ENCODE data around the gene NUCKS1. TPM values are rescaled to one million over a fixed set of nuclear protein-coding genes. Genes with fewer than 3 reads are reported as not detected.

The NUCKS1 gene
- total and polyA plus RNA-seq, 2 donors from 2014 or later = 101 to 182 TPM

DNA sequence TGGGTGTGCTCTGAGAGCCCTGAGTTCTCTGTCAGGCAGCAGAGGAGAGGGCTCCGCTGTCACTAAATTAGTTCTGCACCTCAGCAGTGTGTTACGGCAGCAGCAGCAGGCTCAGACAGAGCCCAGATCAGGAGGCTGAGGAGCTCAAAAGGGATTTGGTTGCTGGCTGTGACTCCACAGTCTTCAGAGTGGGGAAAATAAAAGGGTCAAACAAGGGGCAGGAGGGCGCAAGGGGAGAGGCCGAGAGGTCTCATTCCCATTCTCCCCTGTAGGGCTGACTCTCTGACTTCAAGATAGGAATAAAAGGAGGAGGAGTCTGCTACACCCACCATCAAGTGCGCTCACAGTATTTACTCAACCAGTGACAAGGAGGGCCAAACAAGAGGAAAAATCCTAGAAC lies 60.5 kb downstream of the NUCKS1 start:
- H3K9ac ChIP-seq (ENCODE audit: low read length in 3 of 3) = no peak overlapping the region
- intact Hi-C loops (cut with DNase I) = no loop called here
- no peak for DNase-seq
- no peaks in the 10 kb centered on the region for H3K9me3 ChIP-seq (ENCODE audit: control insufficient read depth in 2 of 3, insufficient read depth in 1 of 3, low read length in 3 of 3)
- no peaks in the 10 kb centered on the region for H3K4me1 ChIP-seq (ENCODE audit: control insufficient read depth in 2 of 3, insufficient read depth in 2 of 3, low read depth in 1 of 3, low read length in 3 of 3)
- H3K27me3 ChIP-seq (ENCODE audit: control insufficient read depth, insufficient read depth, low read length) = no peaks in the 10 kb centered on the region
- H3K4me3 ChIP-seq (ENCODE audit: low read length in 3 of 3) = no peak overlapping the region
- TF ChIP-seq, protein P1, sequence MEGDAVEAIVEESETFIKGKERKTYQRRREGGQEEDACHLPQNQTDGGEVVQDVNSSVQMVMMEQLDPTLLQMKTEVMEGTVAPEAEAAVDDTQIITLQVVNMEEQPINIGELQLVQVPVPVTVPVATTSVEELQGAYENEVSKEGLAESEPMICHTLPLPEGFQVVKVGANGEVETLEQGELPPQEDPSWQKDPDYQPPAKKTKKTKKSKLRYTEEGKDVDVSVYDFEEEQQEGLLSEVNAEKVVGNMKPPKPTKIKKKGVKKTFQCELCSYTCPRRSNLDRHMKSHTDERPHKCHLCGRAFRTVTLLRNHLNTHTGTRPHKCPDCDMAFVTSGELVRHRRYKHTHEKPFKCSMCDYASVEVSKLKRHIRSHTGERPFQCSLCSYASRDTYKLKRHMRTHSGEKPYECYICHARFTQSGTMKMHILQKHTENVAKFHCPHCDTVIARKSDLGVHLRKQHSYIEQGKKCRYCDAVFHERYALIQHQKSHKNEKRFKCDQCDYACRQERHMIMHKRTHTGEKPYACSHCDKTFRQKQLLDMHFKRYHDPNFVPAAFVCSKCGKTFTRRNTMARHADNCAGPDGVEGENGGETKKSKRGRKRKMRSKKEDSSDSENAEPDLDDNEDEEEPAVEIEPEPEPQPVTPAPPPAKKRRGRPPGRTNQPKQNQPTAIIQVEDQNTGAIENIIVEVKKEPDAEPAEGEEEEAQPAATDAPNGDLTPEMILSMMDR (IDR thresholded peaks at IDR 0.05; ENCODE audit: borderline replicate concordance, extremely low read depth, insufficient read depth) = no peak
- no peaks in the 10 kb centered on the region for H3K36me3 ChIP-seq (ENCODE audit: control insufficient read depth in 2 of 3, insufficient read depth in 3 of 3, low read length in 3 of 3)
- no peak for FAIRE-seq
- H3K27ac ChIP-seq (ENCODE audit: low read depth in 2 of 2, low read length in 2 of 2) = no peak overlapping the region

DNA sequence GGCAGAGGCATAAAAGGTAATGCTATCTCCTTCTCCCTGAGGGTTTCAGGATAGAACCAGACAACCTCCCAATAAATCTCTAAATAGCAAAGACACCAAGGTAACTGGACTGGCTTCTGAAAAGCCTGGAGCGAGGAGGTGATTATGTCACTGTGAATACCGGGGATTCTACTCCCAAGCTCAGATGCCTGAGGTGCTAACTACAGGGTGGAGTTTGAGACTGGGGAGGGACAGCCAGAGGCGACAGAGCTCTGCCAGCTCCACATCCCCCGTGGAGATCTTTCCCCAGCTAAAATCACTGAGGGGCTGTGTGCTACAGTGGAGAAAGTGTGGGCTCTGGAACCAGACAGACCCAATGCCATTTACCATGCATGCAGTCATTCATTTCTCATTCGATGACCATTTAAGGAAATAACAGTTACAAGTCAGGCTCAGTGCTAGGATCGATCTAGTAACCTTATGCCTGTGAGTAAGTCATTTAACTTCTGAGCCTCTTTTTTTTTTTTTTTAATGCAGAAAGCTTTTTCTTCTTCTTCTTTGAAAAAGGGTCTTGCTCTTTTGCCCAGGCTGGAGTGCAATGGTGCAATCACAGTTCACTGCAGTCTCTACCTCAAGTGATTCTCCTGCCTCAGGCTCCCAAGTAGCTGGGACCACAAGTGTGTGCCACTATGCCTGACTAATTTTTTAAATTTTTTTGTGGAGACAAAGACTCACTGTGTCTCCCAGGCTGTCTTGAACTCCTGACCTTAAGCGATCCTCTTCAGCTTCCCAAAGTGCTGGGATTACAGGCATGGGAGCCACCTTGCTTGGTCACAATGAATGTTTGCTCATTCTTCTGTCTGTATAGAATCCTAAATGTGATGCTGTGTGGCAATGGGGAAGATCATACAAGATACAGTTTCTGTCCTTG lies 61.6 kb downstream of the NUCKS1 start:
- FAIRE-seq (no peak), DNase-seq (no peak)
- Histone ChIP-seq H3K4me1 (ENCODE audit: control insufficient read depth in 2 of 3, insufficient read depth in 2 of 3, low read depth in 1 of 3, low read length in 3 of 3) (no peaks in the 10 kb centered on the region), H3K9ac (ENCODE audit: low read length in 3 of 3) (no peak overlapping the region), H3K4me3 (ENCODE audit: low read length in 3 of 3) (no peak overlapping the region), H3K27ac (ENCODE audit: low read depth in 2 of 2, low read length in 2 of 2) (no peak overlapping the region), H3K36me3 (ENCODE audit: control insufficient read depth in 2 of 3, insufficient read depth in 3 of 3, low read length in 3 of 3) (no peaks in the 10 kb centered on the region), H3K9me3 (ENCODE audit: control insufficient read depth in 2 of 3, insufficient read depth in 1 of 3, low read length in 3 of 3) (no peaks in the 10 kb centered on the region), H3K27me3 (ENCODE audit: control insufficient read depth, insufficient read depth, low read length) (no peaks in the 10 kb centered on the region)
- intact Hi-C loops (cut with DNase I) = no loop called here
- TF ChIP-seq, protein P1 (IDR thresholded peaks at IDR 0.05; ENCODE audit: borderline replicate concordance, extremely low read depth, insufficient read depth) = no peak

DNA sequence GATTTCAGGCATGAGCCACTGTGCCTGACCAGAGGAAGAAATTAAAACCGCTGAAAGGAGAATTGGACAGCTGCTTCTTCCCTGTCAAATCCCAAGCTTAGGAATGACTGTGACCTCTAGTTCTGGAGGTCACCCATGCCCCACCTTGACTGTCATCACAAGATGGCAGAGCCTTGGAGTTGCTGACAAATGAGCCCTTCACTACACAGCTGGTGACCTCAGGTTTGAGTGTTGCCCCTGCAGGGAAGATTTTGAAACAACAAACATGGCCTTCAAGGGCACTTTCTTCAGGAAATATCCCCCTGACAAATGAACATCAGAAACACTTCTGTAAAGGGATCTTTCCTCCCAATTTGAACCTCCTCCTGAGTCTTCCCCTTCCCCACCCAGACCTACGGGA lies 62.7 kb downstream of the NUCKS1 start:
- H3K4me1 ChIP-seq (ENCODE audit: control insufficient read depth in 2 of 3, insufficient read depth in 2 of 3, low read depth in 1 of 3, low read length in 3 of 3) = no peaks in the 10 kb centered on the region
- no peak overlapping the region for H3K4me3 ChIP-seq (ENCODE audit: low read length in 3 of 3)
- no peak overlapping the region for H3K9ac ChIP-seq (ENCODE audit: low read length in 3 of 3)
- TF ChIP-seq, protein P1 (IDR thresholded peaks at IDR 0.05; ENCODE audit: borderline replicate concordance, extremely low read depth, insufficient read depth) = no peak
- H3K9me3 ChIP-seq (ENCODE audit: control insufficient read depth in 2 of 3, insufficient read depth in 1 of 3, low read length in 3 of 3) = no peaks in the 10 kb centered on the region
- no peak for DNase-seq
- no peaks in the 10 kb centered on the region for H3K27me3 ChIP-seq (ENCODE audit: control insufficient read depth, insufficient read depth, low read length)
- intact Hi-C loops (cut with DNase I) = no loop called here
- H3K36me3 ChIP-seq (ENCODE audit: control insufficient read depth in 2 of 3, insufficient read depth in 3 of 3, low read length in 3 of 3) = no peaks in the 10 kb centered on the region
- H3K27ac ChIP-seq (ENCODE audit: low read depth in 2 of 2, low read length in 2 of 2) = no peak overlapping the region
- no peak for FAIRE-seq
